Endothelial cell of umbilical vein (primary cell): ENCODE results near the gene DIP2C. TPM values are rescaled to one million over a fixed set of nuclear protein-coding genes. Genes with fewer than 3 reads are reported as not detected.

Experiments
- BruUV-seq: library from RNA; stranded (reverse); fragments of 400-500 nt; replicated peaks from 2 replicates; lab custom pipeline; 2021; lab: Mats Ljungman, UMichigan
- CTCF ChIA-PET: fragments of 300-600, 350-600 bp; sonication (Branson Sonifier 250); formaldehyde crosslinking; loops from one replicate; lab custom pipeline; 2021; ENCODE audit warnings: antibody characterized with exemption, inconsistent platforms; lab: Charles Lee
- POLR2A ChIA-PET: fragments of 300-600, 350-600 bp; sonication (Branson Sonifier 250); formaldehyde crosslinking; loops from one replicate; lab custom pipeline; 2021; ENCODE audit warnings: antibody characterized with exemption, inconsistent platforms; lab: Charles Lee
- DNase-seq: peaks from one replicate; pipeline ENCODE4 v3.0.0-alpha.2; 2011; ENCODE audit warnings: low read depth, low spot score
- FAIRE-seq: peaks from 2 replicates; lab custom pipeline; 2011; peaks lifted over from hg19 to GRCh38; lab: Jason Lieb, UNC
- H2AFZ ChIP-seq: 2 replicates; pipeline ENCODE4 v1.6.0; 2012; ENCODE audit warnings: low read depth, low read length, control low read depth, inconsistent platforms
- H3K27ac ChIP-seq: 2 replicates; pipeline ENCODE4 v1.5.1; 2011; ENCODE audit warnings: low read depth, mild to moderate bottlenecking, control low read depth, low read length, moderate library complexity; ENCODE audit not compliant: insufficient read depth
- H3K27me3 ChIP-seq, 2 experiments: 2 replicates each; pipeline versions ENCODE4 v1.6.0 to v1.6.1; 2011; ENCODE audit warnings: low read length in 2 of 2, mixed read lengths in 1 of 2; ENCODE audit not compliant: control insufficient read depth in 2 of 2, insufficient read depth in 2 of 2
- H3K36me3 ChIP-seq, 2 experiments: 2 replicates in 1 of 2; 3 replicates in 1 of 2; pipeline ENCODE4 v1.5.1; 2011; ENCODE audit warnings: low read length in 2 of 2, mild to moderate bottlenecking in 1 of 2, moderate library complexity in 1 of 2; ENCODE audit not compliant: control insufficient read depth in 2 of 2, insufficient read depth in 2 of 2; ENCODE audit errors: extremely low read depth in 1 of 2
- H3K4me1 ChIP-seq: 3 replicates; pipeline ENCODE4 v1.5.1; 2011; ENCODE audit warnings: mild to moderate bottlenecking, low read length; ENCODE audit not compliant: control insufficient read depth, insufficient read depth; ENCODE audit errors: extremely low read depth
- H3K4me2 ChIP-seq: 2 replicates; pipeline ENCODE4 v1.6.1; 2011; ENCODE audit warnings: low read length, control low read depth, mixed read lengths; ENCODE audit not compliant: insufficient read depth
- H3K4me3 ChIP-seq, 3 experiments: fragments of 200-600 bp in 1 of 3; sonication (generic), shearing (Covaris generic) in 1 of 3; replicated peaks in 1 of 3; 2 replicates each; pipeline ENCODE4 v1.5.1; 2011 to 2016; ENCODE audit warnings: control low read depth in 3 of 3, low read length in 3 of 3, mild to moderate bottlenecking in 2 of 3, inconsistent platforms in 1 of 3, low read depth in 1 of 3, moderate library complexity in 1 of 3; ENCODE audit not compliant: insufficient read depth in 1 of 3
- H3K79me2 ChIP-seq: 2 replicates; pipeline ENCODE4 v1.6.0; 2012; ENCODE audit warnings: low read length, inconsistent platforms; ENCODE audit not compliant: control insufficient read depth, insufficient read depth
- H3K9ac ChIP-seq: replicated peaks from 2 replicates; pipeline ENCODE3; 2011; ENCODE audit warnings: low read length, control low read depth; ENCODE audit not compliant: insufficient read depth; ENCODE audit errors: extremely low read depth
- H3K9me1 ChIP-seq: replicated peaks from 3 replicates; pipeline ENCODE4 v1.6.0; 2011; ENCODE audit warnings: mild to moderate bottlenecking, low read length; ENCODE audit not compliant: control insufficient read depth, insufficient read depth; ENCODE audit errors: extremely low read depth
- H3K9me3 ChIP-seq: replicated peaks from 2 replicates; pipeline ENCODE4 v1.5.1; 2012; ENCODE audit warnings: low read length, inconsistent platforms; ENCODE audit not compliant: control insufficient read depth, insufficient read depth
- H4K20me1 ChIP-seq: replicated peaks from 2 replicates; pipeline ENCODE3; 2011; ENCODE audit warnings: mild to moderate bottlenecking, low read length; ENCODE audit not compliant: control insufficient read depth, insufficient read depth; ENCODE audit errors: extremely low read depth
- CTCF ChIP-seq, 2 donors: IDR thresholded peaks; 1 replicate in 1 of 2; 2 replicates in 1 of 2; pipeline ENCODE4 v1.5.1; 2011; ENCODE audit warnings: low read length in 2 of 2, mild to moderate bottlenecking in 2 of 2, moderate library complexity in 2 of 2, control low read depth in 1 of 2, inconsistent platforms in 1 of 2, low read depth in 1 of 2; ENCODE audit not compliant: insufficient read depth in 1 of 2; ENCODE audit errors: extremely low read depth in 1 of 2
- EZH2 ChIP-seq: IDR thresholded peaks from 2 replicates; pipeline ENCODE4 v1.6.1; 2012; ENCODE audit warnings: borderline replicate concordance, low read depth, mild to moderate bottlenecking, moderate library complexity, low read length, inconsistent platforms; ENCODE audit not compliant: severe bottlenecking
- FOS ChIP-seq: IDR thresholded peaks from 2 replicates; pipeline ENCODE4 v1.6.1; 2011; ENCODE audit warnings: mild to moderate bottlenecking, low read length, moderate library complexity, borderline replicate concordance; ENCODE audit not compliant: insufficient read depth
- GATA2 ChIP-seq: IDR thresholded peaks from 2 replicates; pipeline ENCODE4 v1.7.0; 2011; ENCODE audit warnings: low read depth, mild to moderate bottlenecking, moderate library complexity, mixed read lengths, low read length; ENCODE audit not compliant: insufficient read length, insufficient read depth
- JUN ChIP-seq: IDR thresholded peaks from 2 replicates; pipeline ENCODE4 v1.6.1; 2011; ENCODE audit warnings: borderline replicate concordance, low read depth; ENCODE audit not compliant: insufficient read length, insufficient read depth
- MAX ChIP-seq: IDR thresholded peaks from 2 replicates; pipeline ENCODE4 v1.6.1; 2011; ENCODE audit not compliant: insufficient read depth, insufficient read length
- POLR2A ChIP-seq: IDR thresholded peaks from 2 replicates; pipeline ENCODE4 v1.6.1; 2012; ENCODE audit warnings: low read depth, mild to moderate bottlenecking, control low read depth, low read length
- POLR2AphosphoS5 ChIP-seq: IDR thresholded peaks from 2 replicates; pipeline ENCODE4 v1.6.1; 2012; ENCODE audit warnings: low read depth, mild to moderate bottlenecking, control low read depth, low read length, moderate library complexity; ENCODE audit not compliant: insufficient read depth
- dilution Hi-C: fragments of 300-500 bp; cut with MboI; formaldehyde crosslinking; loops from one replicate; pipeline ENCODE4 v1.15.0; 2019; ENCODE audit warnings: low sequenced_read_pairs; ENCODE audit not compliant: extremely low pct_ligation_motif_present
- intact Hi-C: fragments of 100-400 bp; cut with micrococcal nuclease; formaldehyde crosslinking; loops from one replicate; pipeline ENCODE4 v1.10.0; 2022
- polyA plus RNA-seq, 4 experiments: library from polyadenylated mRNA; depleted of rRNA in 3 of 4; stranded (reverse) in 3 of 4; unstranded in 1 of 4; fragments of >200 nt; gene quantifications; 2 replicates each; pipeline versions ENCODE4 v1.2.1 to v1.2.3, GENCODE V29; 2011 to 2012; ENCODE audit warnings: missing spikeins in 1 of 4
- total RNA-seq: library from RNA; stranded (reverse); gene quantifications from 2 replicates; pipeline ENCODE4 v1.2.3, GENCODE V29; 2021

DIP2C gene
- total and polyA plus RNA-seq, 2 donors (not counting 3 experiments of a cell fraction or from before 2014, with no cell fraction given): 3.6 to 10.7 TPM

- H3K36me3 ChIP-seq: peaks cover 0 to 2% of the 10 kb centered on the region in 2 experiments
- no peak overlapping the region for H3K4me3 ChIP-seq
- POLR2A ChIA-PET: no interaction called here
Observed at GRCh38 chr10:369684-370448, 319.6 kb downstream of the DIP2C start.

More at GRCh38 chr10:369684-370448, 319.6 kb downstream of the DIP2C start:
- H2AFZ ChIP-seq: no peak overlapping the region
- H3K4me2 ChIP-seq: no peak overlapping the region
- BruUV-seq: no TSS peak
- intact Hi-C loops: no loop called here
- H3K4me1 ChIP-seq: no peaks in the 10 kb centered on the region
- no peaks in the 10 kb centered on the region for H4K20me1 ChIP-seq
- no peaks in the 10 kb centered on the region for H3K79me2 ChIP-seq
- H3K27ac ChIP-seq: no peak overlapping the region
- FAIRE-seq (no peak), DNase-seq (no peak)
- H3K27me3 ChIP-seq: no peaks in the 10 kb centered on the region
- TF ChIP-seq MAX (no peak), CTCF (IDR thresholded peaks at IDR 0.05; ENCODE audit: extremely low read depth in 1 of 2, insufficient read depth in 1 of 2, low read depth in 1 of 2, low read length in 2 of 2) (no peak), FOS (no peak), GATA2 (no peak), POLR2A (no peak), EZH2 (no peak), JUN (no peak), POLR2AphosphoS5 (no peak)
- no peaks in the 10 kb centered on the region for H3K9me1 ChIP-seq
- no peak overlapping the region for H3K9ac ChIP-seq
- dilution Hi-C loops: no loop called here
- CTCF ChIA-PET: no interaction called here
- H3K9me3 ChIP-seq: no peaks in the 10 kb centered on the region
